Measurements from ENCODE around the gene GALNT8.

Gene GALNT8

DNA sequence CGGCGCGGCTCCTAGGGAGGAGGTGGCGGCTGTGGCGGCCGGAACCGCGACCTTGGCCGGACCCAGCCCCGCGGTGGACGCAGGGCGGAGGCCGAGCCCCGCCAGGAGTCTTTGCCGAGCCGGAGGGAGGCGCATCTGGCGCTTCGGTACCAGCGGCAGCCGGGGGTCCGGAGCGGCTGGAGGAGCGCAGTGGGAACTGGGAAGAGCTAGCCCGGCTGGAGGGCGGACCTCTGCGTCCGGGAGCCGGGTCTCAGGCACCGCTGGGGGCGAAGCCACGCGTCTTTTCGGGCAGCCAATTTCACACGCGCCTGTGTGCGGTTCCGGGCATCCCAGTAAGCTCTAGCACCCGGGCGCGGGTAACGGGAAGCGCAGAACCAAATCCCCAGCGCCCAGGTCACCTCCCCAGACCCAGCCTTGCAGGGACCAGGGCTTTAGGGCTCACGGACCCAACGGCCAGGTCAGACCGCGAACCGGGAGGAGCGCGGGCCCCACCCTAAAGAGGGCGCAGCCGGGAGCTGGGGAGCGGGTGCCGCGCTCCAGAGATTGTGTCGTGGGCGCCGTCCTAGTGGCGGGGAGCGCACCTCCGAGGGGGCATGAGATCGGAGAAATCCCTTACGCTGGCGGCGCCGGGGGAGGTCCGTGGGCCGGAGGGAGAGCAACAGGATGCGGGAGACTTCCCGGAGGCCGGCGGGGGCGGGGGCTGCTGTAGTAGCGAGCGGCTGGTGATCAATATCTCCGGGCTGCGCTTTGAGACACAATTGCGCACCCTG, 89.4 kb downstream of the GALNT8 start:
- no peak overlapping the region for H3K27ac ChIP-seq (ENCODE audit: low read depth, low read length)
- H2AFZ ChIP-seq (ENCODE audit: low read depth, low read length, severe bottlenecking) = no peak overlapping the region
- no peak overlapping the region for H3K4me2 ChIP-seq (ENCODE audit: low read depth, low read length, poor library complexity, severe bottlenecking)
- no peak overlapping the region for H3K9ac ChIP-seq (ENCODE audit: low read length)
- H3F3A ChIP-seq (ENCODE audit: insufficient read depth) = no peaks in the 10 kb centered on the region
- H3K9me2 ChIP-seq (replicated peaks; ENCODE audit: insufficient read depth, low read length) = no peaks in the 10 kb centered on the region
- H3K27me3 ChIP-seq (ENCODE audit: low read length) = no peaks in the 10 kb centered on the region
- TF ChIP-seq, protein P1, sequence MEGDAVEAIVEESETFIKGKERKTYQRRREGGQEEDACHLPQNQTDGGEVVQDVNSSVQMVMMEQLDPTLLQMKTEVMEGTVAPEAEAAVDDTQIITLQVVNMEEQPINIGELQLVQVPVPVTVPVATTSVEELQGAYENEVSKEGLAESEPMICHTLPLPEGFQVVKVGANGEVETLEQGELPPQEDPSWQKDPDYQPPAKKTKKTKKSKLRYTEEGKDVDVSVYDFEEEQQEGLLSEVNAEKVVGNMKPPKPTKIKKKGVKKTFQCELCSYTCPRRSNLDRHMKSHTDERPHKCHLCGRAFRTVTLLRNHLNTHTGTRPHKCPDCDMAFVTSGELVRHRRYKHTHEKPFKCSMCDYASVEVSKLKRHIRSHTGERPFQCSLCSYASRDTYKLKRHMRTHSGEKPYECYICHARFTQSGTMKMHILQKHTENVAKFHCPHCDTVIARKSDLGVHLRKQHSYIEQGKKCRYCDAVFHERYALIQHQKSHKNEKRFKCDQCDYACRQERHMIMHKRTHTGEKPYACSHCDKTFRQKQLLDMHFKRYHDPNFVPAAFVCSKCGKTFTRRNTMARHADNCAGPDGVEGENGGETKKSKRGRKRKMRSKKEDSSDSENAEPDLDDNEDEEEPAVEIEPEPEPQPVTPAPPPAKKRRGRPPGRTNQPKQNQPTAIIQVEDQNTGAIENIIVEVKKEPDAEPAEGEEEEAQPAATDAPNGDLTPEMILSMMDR (IDR thresholded peaks at IDR 0.05; ENCODE audit: insufficient read depth, low read length, poor library complexity, severe bottlenecking) = no peak
- no peak for TF ChIP-seq EZH2phosphoT487 (conservative IDR thresholded peaks at IDR 0.05; ENCODE audit: low read length)
- H4K20me1 ChIP-seq (ENCODE audit: low read depth, low read length) = no peaks in the 10 kb centered on the region
- no peak overlapping the region for H3K4me3 ChIP-seq (ENCODE audit: insufficient read depth, low read length, poor library complexity, severe bottlenecking)
- no peaks in the 10 kb centered on the region for H3K79me2 ChIP-seq (ENCODE audit: insufficient read depth, low read length)
- no peaks in the 10 kb centered on the region for H3K36me3 ChIP-seq (ENCODE audit: low read length)
- H3K9me3 ChIP-seq (ENCODE audit: insufficient read depth, low read length) = no peaks in the 10 kb centered on the region

DNA sequence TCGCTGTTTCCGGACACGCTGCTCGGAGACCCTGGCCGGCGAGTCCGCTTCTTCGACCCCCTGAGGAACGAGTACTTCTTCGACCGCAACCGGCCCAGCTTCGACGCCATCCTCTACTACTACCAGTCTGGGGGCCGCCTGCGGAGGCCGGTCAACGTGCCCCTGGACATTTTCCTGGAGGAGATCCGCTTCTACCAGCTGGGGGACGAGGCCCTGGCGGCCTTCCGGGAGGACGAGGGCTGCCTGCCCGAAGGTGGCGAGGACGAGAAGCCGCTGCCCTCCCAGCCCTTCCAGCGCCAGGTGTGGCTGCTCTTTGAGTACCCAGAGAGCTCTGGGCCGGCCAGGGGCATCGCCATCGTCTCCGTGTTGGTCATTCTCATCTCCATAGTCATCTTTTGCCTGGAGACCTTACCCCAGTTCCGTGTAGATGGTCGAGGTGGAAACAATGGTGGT, 90.0 kb downstream of the GALNT8 start:
- no peak overlapping the region for H2AFZ ChIP-seq (ENCODE audit: low read depth, low read length, severe bottlenecking)
- no peaks in the 10 kb centered on the region for H3K36me3 ChIP-seq (ENCODE audit: low read length)
- H3F3A ChIP-seq (ENCODE audit: insufficient read depth) = no peaks in the 10 kb centered on the region
- no peak overlapping the region for H3K4me3 ChIP-seq (ENCODE audit: insufficient read depth, low read length, poor library complexity, severe bottlenecking)
- no peak for TF ChIP-seq EZH2phosphoT487 (conservative IDR thresholded peaks at IDR 0.05; ENCODE audit: low read length)
- TF ChIP-seq, protein P1 (IDR thresholded peaks at IDR 0.05; ENCODE audit: insufficient read depth, low read length, poor library complexity, severe bottlenecking) = no peak
- no peaks in the 10 kb centered on the region for H4K20me1 ChIP-seq (ENCODE audit: low read depth, low read length)
- H3K4me2 ChIP-seq (ENCODE audit: low read depth, low read length, poor library complexity, severe bottlenecking) = no peak overlapping the region
- H3K79me2 ChIP-seq (ENCODE audit: insufficient read depth, low read length) = no peaks in the 10 kb centered on the region
- no peaks in the 10 kb centered on the region for H3K27me3 ChIP-seq (ENCODE audit: low read length)
- H3K9me2 ChIP-seq (replicated peaks; ENCODE audit: insufficient read depth, low read length) = no peaks in the 10 kb centered on the region
- no peak overlapping the region for H3K9ac ChIP-seq (ENCODE audit: low read length)
- H3K27ac ChIP-seq (ENCODE audit: low read depth, low read length) = no peak overlapping the region
- H3K9me3 ChIP-seq (ENCODE audit: insufficient read depth, low read length) = no peaks in the 10 kb centered on the region

DNA sequence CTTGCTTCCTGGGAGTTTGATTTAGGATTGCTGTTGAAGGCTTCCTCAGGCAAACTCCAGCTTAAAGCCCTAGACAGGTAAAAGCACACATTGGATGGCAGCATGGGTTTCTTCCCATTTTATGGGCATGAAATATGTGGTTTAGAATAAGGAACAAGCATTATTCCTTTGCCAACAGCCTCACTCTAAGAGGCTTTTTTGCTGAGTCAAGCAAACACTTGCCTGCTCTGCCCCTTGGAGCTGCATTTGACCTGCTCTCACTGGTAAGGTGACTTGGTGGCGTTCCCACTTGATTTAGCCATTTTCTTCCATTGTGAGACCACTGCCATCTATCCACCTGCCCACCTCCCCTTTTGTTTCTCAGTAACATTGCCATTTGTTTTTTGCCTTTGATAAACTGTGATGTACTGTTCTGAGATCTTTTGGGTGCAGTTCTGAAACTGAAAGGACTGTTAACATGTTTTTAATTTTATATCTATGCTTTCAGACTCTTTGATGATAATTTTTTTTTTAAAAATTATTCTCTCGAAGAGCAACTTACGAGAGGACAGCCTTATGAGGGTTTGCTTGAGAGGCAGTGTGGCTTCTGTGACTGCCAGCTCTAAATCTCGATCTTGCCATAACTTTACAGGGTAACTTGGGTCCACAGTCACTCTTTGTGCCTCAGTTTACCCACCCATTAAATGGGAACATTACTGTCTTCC, 92.6 kb downstream of the GALNT8 start:
- Histone ChIP-seq H3K36me3 (ENCODE audit: low read length) (no peaks in the 10 kb centered on the region), H3K27me3 (ENCODE audit: low read length) (no peaks in the 10 kb centered on the region), H4K20me1 (ENCODE audit: low read depth, low read length) (no peaks in the 10 kb centered on the region)

More for the DNA sequence above, 92.6 kb downstream of the GALNT8 start:
- Histone ChIP-seq H3K9ac (ENCODE audit: low read length) (no peak overlapping the region), H3K27ac (ENCODE audit: low read depth, low read length) (no peak overlapping the region), H3K9me3 (ENCODE audit: insufficient read depth, low read length) (no peaks in the 10 kb centered on the region), H3K79me2 (ENCODE audit: insufficient read depth, low read length) (no peaks in the 10 kb centered on the region), H3K9me2 (replicated peaks; ENCODE audit: insufficient read depth, low read length) (no peaks in the 10 kb centered on the region), H3K4me3 (ENCODE audit: insufficient read depth, low read length, poor library complexity, severe bottlenecking) (no peak overlapping the region), H3K4me2 (ENCODE audit: low read depth, low read length, poor library complexity, severe bottlenecking) (no peak overlapping the region), H3F3A (ENCODE audit: insufficient read depth) (no peaks in the 10 kb centered on the region), H2AFZ (ENCODE audit: low read depth, low read length, severe bottlenecking) (no peak overlapping the region)
- no peak for TF ChIP-seq EZH2phosphoT487 (conservative IDR thresholded peaks at IDR 0.05; ENCODE audit: low read length)
- TF ChIP-seq, protein P1 (IDR thresholded peaks at IDR 0.05; ENCODE audit: insufficient read depth, low read length, poor library complexity, severe bottlenecking) = no peak

Data from SU-DHL-6 (cell line).